Muscle layer of colon (tissue), 2 donors: ENCODE data around the gene SLC13A2.

Source experiments
- H3K27ac ChIP-seq: one replicate; pipeline ENCODE4 v1.7.0; 2013; ENCODE audit warnings: low read depth, mild to moderate bottlenecking, low read length, moderate library complexity
- H3K27me3 ChIP-seq, 2 donors: one replicate each; pipeline ENCODE4 v1.7.0; 2013; ENCODE audit warnings: low read length in 2 of 2, mild to moderate bottlenecking in 2 of 2; ENCODE audit not compliant: insufficient read depth in 2 of 2, control insufficient read depth in 1 of 2
- H3K36me3 ChIP-seq: one replicate; pipeline ENCODE4 v1.7.0; 2013; ENCODE audit warnings: mild to moderate bottlenecking, low read length; ENCODE audit not compliant: insufficient read depth
- H3K4me1 ChIP-seq: one replicate; pipeline ENCODE4 v1.7.0; 2013; ENCODE audit warnings: mild to moderate bottlenecking, low read length; ENCODE audit not compliant: insufficient read depth
- H3K4me3 ChIP-seq, 2 donors: one replicate each; pipeline ENCODE4 v1.7.0; 2013; ENCODE audit warnings: low read length in 2 of 2, low read depth in 1 of 2, mild to moderate bottlenecking in 1 of 2, moderate library complexity in 1 of 2
- H3K9ac ChIP-seq: one replicate; pipeline ENCODE4 v1.7.0; 2013; ENCODE audit warnings: low read length
- H3K9me3 ChIP-seq: one replicate; pipeline ENCODE4 v1.7.0; 2013; ENCODE audit warnings: mild to moderate bottlenecking, low read length
- donor health status: abdominal sarcoma.
- donor health status: Adenocarcinoma of cecum.

SLC13A2 gene

GRCh38 chr17:28523186-28523585 lies 49.7 kb downstream of the SLC13A2 start:
- Histone ChIP-seq H3K9me3 (no peaks in the 10 kb centered on the region), H3K27me3 (no peaks in the 10 kb centered on the region), H3K9ac (no peak overlapping the region), H3K4me3 (no peak overlapping the region), H3K27ac (no peak overlapping the region), H3K36me3 (no peaks in the 10 kb centered on the region), H3K4me1 (no peaks in the 10 kb centered on the region)

DNA sequence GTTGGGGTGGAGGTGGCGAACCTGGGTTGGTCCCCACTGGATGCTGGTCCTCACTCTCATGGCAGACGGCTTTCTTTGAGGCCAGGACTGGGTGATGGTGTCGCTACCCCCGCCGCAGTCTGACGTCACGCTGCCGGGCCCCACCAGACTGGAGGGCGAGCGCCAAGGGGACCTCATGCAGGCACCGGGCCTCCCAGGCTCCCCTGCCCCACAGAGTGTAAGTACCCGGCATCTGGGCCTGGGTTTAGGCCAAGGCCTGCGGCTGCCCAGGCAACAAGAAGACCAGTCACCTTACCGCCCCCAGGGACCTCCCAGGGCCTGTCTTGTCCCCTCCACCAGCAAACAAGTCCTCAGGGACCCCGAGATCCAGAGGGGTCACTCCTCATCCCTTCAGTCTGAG lies 50.4 kb downstream of the SLC13A2 start:
- Histone ChIP-seq H3K4me1 (no peaks in the 10 kb centered on the region), H3K4me3 (no peak overlapping the region), H3K27me3 (no peaks in the 10 kb centered on the region), H3K36me3 (no peaks in the 10 kb centered on the region), H3K9ac (no peak overlapping the region), H3K27ac (no peak overlapping the region), H3K9me3 (no peaks in the 10 kb centered on the region)

DNA sequence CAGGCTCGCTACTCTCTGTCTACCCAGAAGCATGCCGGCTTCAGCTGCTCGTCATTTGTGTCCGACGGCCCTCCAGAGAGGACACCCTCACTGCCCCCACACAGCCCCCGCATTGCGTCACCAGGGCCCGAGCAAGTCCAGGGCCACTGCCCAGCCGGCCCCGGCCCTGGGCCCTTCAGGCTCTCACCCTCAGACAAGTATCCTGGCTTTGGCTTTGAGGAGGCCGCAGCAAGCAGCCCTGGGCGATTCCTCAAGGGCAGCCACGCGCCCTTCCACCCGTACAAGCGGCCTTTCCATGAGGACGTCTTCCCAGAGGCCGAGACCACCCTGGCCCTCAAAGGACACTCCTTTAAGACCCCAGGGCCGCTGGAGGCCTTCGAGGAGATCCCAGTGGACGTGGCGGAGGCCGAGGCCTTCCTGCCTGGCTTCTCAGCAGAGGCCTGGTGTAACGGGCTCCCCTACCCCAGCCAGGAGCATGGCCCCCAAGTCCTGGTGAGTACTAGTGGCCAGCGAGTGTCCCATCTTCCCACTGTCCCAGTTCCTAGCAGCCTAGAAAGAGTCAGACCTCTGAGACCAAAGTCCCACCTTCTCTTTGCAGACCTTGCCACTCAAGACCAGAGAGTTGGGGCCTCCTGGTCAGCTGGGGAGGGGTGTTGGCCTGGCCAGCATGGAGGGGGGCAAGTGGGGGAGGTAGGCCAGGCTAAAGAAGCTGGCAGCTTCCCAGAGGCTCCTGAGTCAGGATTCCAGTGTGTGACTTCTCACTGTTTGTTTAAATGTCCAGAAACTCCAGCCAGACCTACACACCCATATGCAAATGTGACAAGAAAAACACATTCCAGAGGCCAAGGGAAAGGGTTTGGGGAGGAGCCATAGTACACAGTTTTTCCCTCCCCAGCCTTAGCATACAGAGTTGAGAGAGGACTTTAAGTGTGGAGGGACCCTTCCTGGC lies 51.3 kb downstream of the SLC13A2 start:
- Histone ChIP-seq H3K27ac (no peak overlapping the region), H3K9me3 (no peaks in the 10 kb centered on the region), H3K9ac (no peak overlapping the region), H3K4me1 (no peaks in the 10 kb centered on the region), H3K36me3 (no peaks in the 10 kb centered on the region), H3K4me3 (no peak overlapping the region), H3K27me3 (no peaks in the 10 kb centered on the region)

DNA sequence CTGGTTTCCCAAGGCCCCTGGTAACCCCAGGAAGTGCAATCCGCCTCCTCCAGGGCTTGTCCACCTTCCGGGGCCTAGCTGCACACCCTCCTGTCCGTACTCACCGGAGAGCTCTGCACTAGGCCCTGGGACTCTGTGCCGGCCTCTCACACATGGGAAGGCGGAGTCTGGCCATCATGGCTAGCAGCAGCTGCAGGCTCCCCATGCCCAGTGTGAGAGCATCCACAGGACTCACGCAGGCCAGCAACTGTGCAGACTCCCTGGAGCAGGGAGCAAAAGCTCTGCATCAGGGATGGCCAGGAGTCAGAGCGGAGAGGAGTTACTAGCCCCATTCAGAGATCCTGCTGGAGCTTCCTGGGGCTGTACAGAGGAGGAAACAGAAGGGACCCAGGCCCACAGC lies 52.9 kb downstream of the SLC13A2 start:
- no peaks in the 10 kb centered on the region for H3K9me3 ChIP-seq
- peaks cover 0 to under 1% of the 10 kb centered on the region in 2 donors for H3K27me3 ChIP-seq
- H3K36me3 ChIP-seq, result no peaks in the 10 kb centered on the region
- no peak overlapping the region for H3K9ac ChIP-seq
- no peak overlapping the region for H3K27ac ChIP-seq
- no peaks in the 10 kb centered on the region for H3K4me1 ChIP-seq
- H3K4me3 ChIP-seq, result no peak overlapping the region

GRCh38 chr17:28527181-28527681 lies 53.8 kb downstream of the SLC13A2 start:
- no peak overlapping the region for H3K4me3 ChIP-seq
- peaks cover 0 to 4% of the 10 kb centered on the region in 2 donors for H3K27me3 ChIP-seq
- no peak overlapping the region for H3K9ac ChIP-seq
- no peaks in the 10 kb centered on the region for H3K36me3 ChIP-seq
- no peak overlapping the region for H3K27ac ChIP-seq
- no peaks in the 10 kb centered on the region for H3K9me3 ChIP-seq
- no peaks in the 10 kb centered on the region for H3K4me1 ChIP-seq

GRCh38 chr17:28527859-28528258 lies 54.4 kb downstream of the SLC13A2 start:
- peaks cover 0 to 4% of the 10 kb centered on the region in 2 donors for H3K27me3 ChIP-seq
- H3K4me3 ChIP-seq, result no peak overlapping the region
- no peaks in the 10 kb centered on the region for H3K4me1 ChIP-seq
- H3K9me3 ChIP-seq, result no peaks in the 10 kb centered on the region
- H3K36me3 ChIP-seq, result no peaks in the 10 kb centered on the region
- H3K27ac ChIP-seq, result no peak overlapping the region
- H3K9ac ChIP-seq, result no peak overlapping the region

- Histone ChIP-seq H3K9me3 (no peaks in the 10 kb centered on the region), H3K9ac (no peak overlapping the region), H3K27ac (no peak overlapping the region), H3K36me3 (no peaks in the 10 kb centered on the region), H3K4me3 (no peak overlapping the region), H3K4me1 (no peaks in the 10 kb centered on the region), H3K27me3 (peaks cover 0 to 4% of the 10 kb centered on the region in 2 donors)
Observed at GRCh38 chr17:28528327-28529012, 55.0 kb downstream of the SLC13A2 start.

- Histone ChIP-seq H3K9me3 (no peaks in the 10 kb centered on the region), H3K4me1 (no peaks in the 10 kb centered on the region), H3K9ac (no peak overlapping the region), H3K27me3 (peaks cover 0 to 4% of the 10 kb centered on the region in 2 donors), H3K36me3 (no peaks in the 10 kb centered on the region), H3K27ac (no peak overlapping the region), H3K4me3 (no peak overlapping the region)
Observed at GRCh38 chr17:28529013-28529400, 55.6 kb downstream of the SLC13A2 start.

DNA sequence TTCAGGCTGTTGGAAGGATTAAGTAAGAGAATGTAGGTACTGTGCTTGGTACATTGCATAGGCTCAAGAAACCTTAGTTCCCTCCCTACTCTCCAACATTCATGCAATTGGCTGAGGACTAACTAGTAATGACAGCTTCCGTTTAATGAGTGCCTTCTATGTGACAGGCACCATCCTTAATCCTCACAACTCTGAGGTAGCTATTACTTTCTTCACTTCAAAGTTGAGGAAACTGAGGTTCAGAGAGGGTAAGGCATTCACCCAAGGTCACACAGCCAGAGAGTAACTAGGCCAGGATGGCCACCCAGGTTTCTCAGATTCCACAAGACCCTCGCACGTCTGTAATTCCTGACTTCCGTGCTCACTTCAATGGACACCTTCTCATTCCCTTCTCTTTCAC lies 56.8 kb downstream of the SLC13A2 start:
- H3K9me3 ChIP-seq, result no peaks in the 10 kb centered on the region

GRCh38 chr17:28530926-28531325 lies 57.5 kb downstream of the SLC13A2 start:
- H3K27me3 ChIP-seq, result peaks cover 0 to 4% of the 10 kb centered on the region in 2 donors
- H3K4me1 ChIP-seq, result no peaks in the 10 kb centered on the region
- H3K9ac ChIP-seq, result no peak overlapping the region
- no peak overlapping the region for H3K4me3 ChIP-seq
- no peak overlapping the region for H3K27ac ChIP-seq
- no peaks in the 10 kb centered on the region for H3K9me3 ChIP-seq
- no peaks in the 10 kb centered on the region for H3K36me3 ChIP-seq

More for the DNA sequence above, 56.8 kb downstream of the SLC13A2 start:
- Histone ChIP-seq H3K9ac (no peak overlapping the region), H3K36me3 (no peaks in the 10 kb centered on the region), H3K4me3 (no peak overlapping the region), H3K27ac (no peak overlapping the region), H3K27me3 (peaks cover 0 to 4% of the 10 kb centered on the region in 2 donors), H3K4me1 (no peaks in the 10 kb centered on the region)

DNA sequence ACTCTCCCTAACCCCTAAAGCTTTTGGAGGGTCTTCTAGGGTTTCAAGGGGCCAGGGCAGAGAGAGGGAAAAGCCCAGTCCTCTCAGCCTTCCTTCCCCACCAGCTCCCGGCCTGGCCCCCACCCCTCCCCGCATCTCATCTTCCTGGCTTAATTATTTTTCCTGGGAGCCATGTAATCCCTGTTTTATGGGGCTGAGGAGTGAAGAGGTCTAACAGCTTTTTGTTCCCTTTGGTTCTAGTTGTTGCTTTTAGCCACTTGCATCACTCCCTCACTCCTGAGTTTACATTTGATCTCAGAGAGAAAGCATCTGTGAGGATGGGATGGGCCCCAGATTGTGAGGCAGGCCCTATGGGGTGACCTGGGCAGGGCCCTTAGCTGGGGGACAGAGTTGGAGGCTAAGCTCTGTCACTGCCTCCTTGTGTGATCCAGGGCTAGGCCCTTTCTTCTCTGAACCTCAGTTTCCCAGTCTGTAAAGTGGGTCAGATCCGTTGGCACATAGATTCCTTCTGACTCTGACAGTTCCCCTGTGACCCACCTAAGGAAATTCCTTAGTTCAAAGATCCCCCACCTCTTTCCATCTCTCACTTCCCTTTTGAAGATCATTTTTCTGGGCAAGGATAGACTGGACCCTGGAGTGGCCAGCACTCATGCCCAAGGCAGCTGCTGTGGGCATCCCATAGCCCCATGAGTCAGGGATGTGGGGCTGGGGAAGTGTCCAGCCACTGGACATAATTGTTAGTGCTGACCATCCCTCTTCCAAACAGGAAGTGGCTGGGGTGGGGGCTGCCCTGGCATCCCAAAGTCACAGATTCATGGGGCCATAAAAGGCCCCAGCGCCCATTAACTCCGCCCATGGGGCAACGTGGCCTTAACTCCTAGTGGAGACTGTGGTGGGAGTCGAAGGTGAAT lies 58.9 kb downstream of the SLC13A2 start:
- Histone ChIP-seq H3K9ac (no peak overlapping the region), H3K27me3 (peaks cover 0 to 4% of the 10 kb centered on the region in 2 donors), H3K4me3 (no peak overlapping the region), H3K4me1 (no peaks in the 10 kb centered on the region), H3K27ac (no peak overlapping the region), H3K36me3 (no peaks in the 10 kb centered on the region), H3K9me3 (no peaks in the 10 kb centered on the region)
